Skin of body (tissue), 2 donors: ENCODE results near the gene TEKTIP1. TPM values are rescaled to one million over a fixed set of nuclear protein-coding genes. Genes with fewer than 3 reads are reported as not detected.

Experiments used
- DNase-seq: peaks from one replicate; lab custom pipeline; 2025; lab: John Stamatoyannopoulos, UW
- total RNA-seq: library from RNA; depleted of rRNA; stranded (reverse); fragments of >200 nt; gene quantifications from one replicate; pipeline ENCODE4 v1.2.3, GENCODE V29; 2014

The TEKTIP1 gene
- total RNA-seq: not detected

DNA sequence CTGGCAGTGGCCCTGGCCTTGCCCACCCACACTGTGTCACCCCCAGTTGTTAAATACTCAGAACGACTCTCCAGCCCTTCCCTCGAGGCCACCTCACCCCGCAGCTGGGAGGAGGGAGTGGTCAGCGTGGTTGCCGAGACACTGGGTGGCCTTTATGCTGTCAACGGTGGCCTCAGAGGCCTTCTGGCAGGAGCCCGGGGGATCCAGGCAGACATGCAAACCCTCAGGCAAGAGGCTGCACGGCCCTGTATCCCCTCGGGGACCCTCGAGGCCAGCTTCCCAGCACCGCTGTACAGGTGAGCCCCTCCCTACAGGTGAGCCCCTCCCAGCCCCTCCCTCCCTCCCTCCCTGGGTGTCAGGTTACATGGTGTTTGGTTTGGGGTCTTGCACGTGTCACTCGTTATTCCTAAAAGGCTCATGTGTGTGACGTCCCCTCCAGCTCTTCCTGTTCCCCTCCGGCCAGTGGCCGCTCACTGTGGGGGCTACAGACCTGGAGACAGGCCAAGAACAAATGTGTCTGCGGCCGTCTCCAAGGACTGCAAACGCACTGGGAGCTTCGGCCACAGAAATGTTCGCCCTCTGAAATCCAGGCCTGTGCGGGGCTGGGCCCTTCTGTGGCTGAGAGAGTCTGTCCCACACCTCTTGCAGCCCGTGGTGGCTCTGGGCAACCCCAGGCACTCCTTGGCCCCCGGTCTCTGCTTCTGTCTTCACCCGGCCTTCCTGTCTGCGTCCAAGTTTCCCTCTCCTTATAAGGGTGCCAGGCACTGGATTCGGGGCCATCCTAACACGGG is at the start of gene TEKTIP1:
Gene TEKTIP1, plus strand, starts transcription at position 210 of the 791 bp plus-strand sequence. Its CDS starts 4 bp downstream, at position 214.
- DNase-seq: no peak

- DNase-seq: no peak
Observed at GRCh38 chr19:3491396-3492119, 47.4 kb upstream of the TEKTIP1 start.

DNA sequence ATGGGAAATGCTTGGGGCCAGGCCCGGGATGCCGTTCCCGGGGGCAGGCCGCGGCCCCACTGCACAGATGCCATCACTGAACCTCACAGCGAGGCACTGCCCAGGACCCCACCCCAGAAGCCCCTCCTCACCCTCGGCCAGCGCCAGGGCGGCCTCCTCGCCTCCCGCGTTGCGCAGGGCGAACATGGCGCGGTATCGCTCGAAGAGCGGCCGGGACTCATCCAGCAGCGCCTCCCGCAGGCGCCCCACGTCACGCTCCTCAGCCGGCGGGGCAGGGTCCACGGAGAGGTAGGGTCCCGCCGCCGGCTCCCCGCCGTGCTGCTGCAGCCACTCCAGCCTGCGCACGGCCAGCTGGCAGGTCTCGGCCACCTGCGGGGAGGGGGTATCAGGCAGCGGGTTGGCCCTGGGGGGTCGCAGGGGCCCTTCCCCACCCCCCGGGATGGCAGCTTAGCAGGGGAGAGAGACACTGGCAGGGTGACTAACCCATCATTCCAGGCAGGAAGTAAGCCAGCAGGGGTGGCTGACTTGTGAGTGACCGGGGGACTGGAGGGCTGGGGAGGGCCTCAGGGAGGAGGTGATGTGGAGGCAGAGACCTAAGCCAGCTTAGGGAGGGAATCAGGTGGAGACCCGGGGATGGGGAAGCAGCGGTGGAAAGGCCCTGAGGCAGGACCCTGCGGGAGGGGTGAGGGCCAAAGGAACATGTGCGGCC is 46.7 kb upstream of the TEKTIP1 start:
- no peak for DNase-seq

DNA sequence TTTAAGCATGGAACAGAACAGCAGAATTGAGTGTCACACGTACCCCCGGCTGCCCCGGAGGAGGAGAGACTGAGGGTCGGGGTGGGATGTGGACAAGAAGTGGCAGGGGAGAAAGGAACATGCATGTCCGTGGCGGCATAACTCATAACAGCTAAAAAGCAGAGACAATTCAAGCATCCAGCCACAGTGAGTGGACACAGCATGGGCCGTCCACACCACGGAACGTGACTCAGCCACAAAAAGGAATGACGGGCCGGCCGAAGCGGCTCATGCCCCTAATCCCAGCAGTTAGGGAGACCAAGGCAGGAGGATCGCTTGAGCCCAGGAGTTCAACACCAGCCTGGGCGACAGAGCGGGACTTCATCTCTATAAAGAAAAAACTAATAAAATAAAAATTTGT is 46.1 kb upstream of the TEKTIP1 start:
- no peak for DNase-seq

GRCh38 chr19:3493651-3494050 is 45.3 kb upstream of the TEKTIP1 start:
- no peak for DNase-seq

DNA sequence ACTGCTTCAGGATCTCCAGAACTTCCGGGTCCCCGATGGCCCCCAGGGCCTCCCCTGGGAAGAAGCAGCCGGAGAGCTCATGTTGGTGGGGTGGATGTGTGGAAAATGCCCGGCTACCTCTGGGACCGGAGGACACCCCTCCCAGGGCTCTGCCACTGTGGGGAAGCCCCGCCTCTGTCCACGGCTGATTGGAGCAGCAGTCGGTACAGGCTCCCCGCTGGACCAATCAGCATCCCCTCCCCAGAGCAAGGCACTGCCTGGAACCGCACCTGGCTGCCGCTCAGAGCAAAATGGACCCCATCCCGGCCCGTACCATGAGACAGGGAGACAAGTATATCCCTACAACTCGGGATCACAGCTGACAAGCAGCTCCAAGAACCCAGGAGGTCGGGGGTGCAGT is 44.9 kb upstream of the TEKTIP1 start:
- DNase-seq: no peak

DNA sequence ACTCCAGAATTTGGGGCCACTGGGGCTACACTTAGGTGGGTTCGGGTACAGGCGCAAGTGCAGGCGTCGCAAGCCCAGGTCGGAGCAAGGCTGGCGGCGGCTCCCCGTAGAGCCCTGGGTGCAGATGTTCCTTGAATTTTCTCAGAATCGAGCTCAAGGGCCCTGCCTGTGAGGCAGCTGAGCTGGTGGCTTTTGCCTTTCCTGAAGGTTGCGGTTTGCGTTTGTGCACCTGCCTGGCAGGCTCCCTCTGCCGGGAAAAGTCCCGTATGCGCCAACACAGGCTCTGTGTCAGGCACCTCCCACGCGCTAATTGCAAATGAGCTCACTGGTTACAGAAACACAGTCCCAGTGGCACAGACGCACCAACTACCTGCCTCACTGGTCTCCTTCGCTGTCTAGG is 44.4 kb upstream of the TEKTIP1 start:
- no peak for DNase-seq

- DNase-seq: no peak
Observed at GRCh38 chr19:3496392-3497273, 42.3 kb upstream of the TEKTIP1 start.

DNA sequence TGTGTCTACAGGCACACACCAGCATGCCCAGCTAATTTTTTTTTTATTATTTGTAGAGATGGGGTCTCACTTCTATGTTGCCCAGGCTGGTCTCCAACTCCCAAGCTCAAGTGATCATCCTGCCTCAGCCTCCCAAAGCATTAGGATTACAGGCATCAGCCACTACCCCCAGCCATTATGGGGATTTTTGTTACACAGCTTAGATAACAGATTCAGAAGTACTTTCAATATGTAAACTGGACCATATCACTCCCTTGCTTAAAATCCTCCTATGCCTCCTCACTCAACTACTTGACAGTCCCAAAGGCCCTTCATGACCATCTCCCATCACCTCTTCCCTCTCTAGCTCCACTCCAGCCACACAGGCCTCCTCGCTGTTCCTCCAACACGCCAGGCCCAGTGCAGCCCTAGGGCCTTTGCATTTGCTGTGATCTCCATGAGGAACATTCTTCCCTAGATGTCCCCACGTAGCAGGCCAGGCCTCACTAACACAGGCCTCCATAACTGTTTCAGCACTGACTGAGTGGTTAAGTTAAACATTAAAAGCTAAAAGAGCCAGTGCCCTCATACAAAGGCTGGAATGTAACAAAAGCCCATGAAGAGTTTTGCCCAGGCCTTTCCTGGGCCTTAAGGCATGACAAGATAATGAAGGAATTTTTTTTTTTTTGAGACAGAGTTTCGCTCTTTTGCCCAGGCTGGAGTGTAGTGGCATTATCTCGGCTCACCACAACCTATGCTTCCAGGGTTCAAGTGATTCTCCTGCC is 41.0 kb upstream of the TEKTIP1 start:
- DNase-seq: no peak

DNA sequence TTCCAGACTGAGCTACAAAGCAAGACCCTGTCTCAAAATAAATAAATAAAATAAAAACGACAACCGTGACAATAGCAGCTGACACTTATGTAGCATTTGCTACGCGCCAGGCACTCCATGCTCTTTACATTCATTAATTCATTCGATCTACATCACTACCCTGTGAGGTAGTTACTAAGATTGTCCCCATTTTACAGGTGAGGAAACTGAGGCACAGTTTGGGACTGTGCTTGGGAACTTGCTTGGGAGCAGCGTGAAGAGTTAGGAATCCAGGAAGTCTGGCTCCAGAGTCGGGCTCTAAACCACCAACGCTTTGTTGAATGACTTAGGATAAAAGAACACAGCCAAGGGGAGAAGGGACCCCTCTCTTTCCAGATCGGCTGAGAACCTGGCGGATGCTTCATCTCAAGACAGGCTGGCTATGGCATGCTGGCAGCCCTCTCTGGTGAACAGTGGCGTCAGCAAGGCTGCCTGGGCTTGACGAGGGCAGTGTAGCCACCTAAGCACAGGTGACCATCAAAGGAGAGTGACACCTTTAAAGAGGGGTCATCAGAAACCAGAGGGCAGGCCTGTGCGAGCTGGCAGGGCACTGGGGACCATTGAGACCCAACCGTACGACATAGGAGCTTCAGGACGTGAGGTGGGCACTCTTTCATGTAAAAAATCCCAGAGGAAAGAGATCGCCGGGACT is 39.1 kb upstream of the TEKTIP1 start:
- DNase-seq: no peak

DNA sequence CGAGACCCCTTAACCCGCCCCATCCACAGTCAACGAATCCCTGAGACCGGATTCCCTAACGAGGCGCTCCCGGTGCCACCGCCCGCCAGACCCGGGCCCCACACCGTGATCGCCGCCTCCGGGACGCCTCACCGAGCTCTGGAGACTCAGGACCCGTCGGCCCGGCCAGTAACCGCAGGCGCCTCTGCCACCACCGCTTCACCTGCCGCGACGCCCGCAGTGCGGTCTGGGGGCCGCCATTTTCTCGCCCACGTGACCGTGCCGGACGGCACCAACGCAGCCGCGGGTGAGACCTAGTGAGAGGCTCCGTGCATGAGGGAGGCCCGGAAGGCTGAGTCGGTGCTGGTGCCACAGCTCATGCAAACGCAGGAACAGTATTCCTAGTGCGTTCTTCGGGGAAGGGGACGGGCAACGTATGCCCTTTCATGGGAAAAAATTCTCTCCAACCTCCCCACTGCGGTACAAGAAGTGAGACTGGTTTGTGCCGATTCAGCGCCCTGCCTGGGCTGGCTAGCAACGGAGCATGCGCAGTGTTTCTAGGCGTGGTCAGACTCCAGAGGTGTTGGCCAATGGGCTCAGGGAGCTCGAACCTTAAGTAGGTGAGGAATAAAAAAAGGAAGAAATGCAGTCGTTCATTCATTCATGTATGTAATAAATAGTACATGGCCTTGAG is 38.4 kb upstream of the TEKTIP1 start, which contains the start of gene DOHH:
Gene DOHH, minus strand, starts transcription at position 246 of the 673 bp plus-strand sequence. CDS start 3,860 bp downstream, outside the sequence.
- peak; percentile 93 for DNase-seq

GRCh38 chr19:3501780-3502179 is 37.2 kb upstream of the TEKTIP1 start:
- DNase-seq: no peak

- DNase-seq: no peak
Observed at GRCh38 chr19:3503036-3503572, 35.9 kb upstream of the TEKTIP1 start.

DNA sequence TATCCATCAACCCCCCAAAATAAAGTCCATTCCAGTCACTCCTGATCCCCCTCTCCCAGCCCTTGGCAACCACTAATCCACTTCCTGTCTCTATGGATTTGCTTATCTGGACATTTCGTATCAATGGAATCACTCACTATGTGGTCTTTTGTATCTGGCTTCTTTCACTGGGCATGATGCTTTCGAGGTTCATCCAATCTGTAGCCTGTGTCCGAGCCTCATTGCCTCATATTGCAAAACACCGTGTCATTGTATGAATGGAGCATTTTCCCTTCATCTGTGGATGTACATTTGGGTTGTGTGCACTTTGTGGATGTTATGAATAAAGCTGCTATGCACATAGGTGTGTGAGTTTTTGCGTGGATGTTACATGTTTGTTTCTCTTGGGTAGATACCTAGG is 34.2 kb upstream of the TEKTIP1 start:
- DNase-seq: no peak

DNA sequence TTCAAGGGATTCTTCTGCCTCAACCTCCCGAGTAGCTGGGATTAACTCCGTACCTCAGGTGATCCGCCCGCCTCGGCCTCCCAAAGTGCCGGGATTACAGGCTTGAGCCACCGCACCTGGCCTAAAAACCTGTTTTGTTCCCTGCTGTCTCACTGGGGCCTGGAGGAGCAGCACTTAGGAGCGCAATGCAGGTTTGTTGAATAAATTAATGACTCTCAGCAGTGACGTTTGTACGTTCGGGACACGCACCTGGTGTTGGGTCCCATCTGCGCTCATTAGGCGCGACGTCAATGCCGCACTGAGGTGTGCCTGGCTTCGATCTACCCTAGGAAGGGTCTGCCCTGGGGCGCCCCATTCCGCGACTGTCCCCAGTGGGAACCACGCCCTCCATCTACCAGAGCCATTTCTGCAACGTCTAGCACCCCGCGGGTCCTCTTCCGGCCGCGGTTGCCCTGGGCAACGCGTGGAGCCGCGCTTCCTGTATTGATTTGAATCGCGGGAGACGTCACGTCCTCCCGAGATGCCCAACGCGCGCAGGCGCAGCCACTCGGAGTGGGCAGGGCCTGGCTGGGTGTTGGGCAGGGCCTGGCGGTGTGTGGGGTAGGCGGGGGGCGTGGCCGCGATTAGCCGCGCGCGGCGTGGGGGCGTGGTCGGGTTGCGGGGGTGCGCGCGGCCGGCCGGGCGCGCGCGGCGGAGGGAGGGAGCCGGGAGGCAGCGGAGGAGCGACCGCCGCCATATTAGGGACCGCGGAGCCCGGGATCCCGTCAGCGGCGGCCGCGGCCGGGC is 33.2 kb upstream of the TEKTIP1 start, which contains the start of gene FZR1:
Gene FZR1, plus strand, starts transcription at position 714 of the 786 bp plus-strand sequence. CDS start 16,679 bp downstream, outside the sequence.
- peak; percentile 99 for DNase-seq

DNA sequence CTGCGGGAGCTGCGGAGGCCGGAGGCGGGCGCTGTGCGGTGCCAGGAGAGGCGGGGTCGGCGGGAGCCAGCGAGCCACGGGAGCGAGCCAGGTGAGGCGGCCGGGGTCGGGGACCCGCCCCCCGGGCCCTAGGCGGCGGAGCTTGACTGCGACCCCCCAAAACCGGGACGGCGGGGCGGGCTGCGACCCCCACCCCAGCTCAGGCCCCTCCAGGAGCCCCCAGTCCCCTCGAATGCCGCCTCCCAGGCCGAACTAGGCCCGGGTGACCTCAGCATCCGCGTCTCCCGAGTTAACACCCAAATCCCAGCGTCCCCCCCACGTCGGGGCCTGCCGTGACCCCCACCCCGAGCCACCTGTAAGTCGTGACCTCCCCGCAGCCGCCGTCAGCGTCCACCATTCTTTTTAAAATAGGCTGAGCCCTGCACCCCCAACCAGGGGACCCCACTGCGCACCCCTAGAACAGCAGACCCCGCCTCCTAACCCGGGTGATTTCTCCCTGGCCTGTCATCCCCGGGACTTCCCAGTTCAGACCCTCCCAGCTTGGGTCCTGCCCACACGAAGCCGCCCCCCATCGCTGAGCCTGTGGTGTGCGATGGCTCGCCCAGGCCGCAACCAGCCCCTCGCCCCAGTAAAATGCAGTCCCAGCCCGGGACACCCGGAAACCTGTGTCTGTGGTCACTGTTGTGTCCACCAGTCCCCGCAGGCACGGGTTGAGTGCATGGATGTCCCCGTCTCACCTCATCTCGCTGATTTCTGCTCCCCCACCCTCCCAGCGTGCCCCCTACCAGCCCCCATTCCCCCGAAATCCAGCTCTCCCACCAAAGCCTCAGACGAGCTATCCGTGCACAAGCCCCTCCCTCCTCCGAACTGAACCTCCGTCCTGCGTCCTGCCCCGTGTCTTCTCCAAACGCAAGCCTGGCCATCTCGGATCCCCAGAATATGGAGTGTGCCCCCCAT is 32.3 kb upstream of the TEKTIP1 start:
- no peak for DNase-seq
